Panc1 (cell line): Measurements from ENCODE around the gene SPAM1.

Source experiments
- TCF7L2 ChIP-seq: IDR thresholded peaks from 2 replicates; pipeline ENCODE4 v1.6.1; 2011; ENCODE audit warnings: mild to moderate bottlenecking, low read depth, low read length, inconsistent platforms
- TF ChIP-seq, protein P1 (sequence below): fragments of 450-650 bp; IDR thresholded peaks from 2 replicates; pipeline ENCODE4 v1.5.1; 2017; ENCODE audit warnings: mild to moderate bottlenecking

GRCh38 chr7:123883154-123883553 lies 41.9 kb upstream of the SPAM1 start:
- TF ChIP-seq TCF7L2, result no peak
- TF ChIP-seq, protein P1, sequence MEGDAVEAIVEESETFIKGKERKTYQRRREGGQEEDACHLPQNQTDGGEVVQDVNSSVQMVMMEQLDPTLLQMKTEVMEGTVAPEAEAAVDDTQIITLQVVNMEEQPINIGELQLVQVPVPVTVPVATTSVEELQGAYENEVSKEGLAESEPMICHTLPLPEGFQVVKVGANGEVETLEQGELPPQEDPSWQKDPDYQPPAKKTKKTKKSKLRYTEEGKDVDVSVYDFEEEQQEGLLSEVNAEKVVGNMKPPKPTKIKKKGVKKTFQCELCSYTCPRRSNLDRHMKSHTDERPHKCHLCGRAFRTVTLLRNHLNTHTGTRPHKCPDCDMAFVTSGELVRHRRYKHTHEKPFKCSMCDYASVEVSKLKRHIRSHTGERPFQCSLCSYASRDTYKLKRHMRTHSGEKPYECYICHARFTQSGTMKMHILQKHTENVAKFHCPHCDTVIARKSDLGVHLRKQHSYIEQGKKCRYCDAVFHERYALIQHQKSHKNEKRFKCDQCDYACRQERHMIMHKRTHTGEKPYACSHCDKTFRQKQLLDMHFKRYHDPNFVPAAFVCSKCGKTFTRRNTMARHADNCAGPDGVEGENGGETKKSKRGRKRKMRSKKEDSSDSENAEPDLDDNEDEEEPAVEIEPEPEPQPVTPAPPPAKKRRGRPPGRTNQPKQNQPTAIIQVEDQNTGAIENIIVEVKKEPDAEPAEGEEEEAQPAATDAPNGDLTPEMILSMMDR, result no peak
